ENCODE data around the gene IGSF21.
"Not testable (repeated sequence)": the region's sequence is repeated elsewhere in the genome, so short reads cannot be mapped to it uniquely, and the experiment has no call there.

Gene IGSF21

DNA sequence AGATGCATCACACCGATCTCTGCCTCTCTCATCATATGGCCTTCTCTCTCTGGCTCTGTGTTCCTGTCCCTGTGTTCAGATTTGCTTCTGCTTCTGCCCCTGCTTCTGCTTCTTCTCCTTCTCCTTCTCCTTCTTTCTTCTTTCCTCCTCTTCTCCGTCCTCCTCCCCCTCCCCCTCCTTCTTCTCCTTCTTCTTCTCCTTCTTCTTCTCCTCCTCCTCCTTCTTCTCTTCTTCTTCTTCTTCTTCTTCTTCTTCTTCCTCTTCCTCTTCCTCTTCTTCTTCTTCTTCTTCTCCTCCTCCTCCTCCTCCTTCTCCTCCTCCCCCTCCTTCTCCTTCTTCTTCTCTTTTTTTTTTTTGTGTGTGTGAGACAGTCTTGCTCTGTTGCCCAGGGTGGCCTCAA, 233.2 kb downstream of the IGSF21 start:
- no peak for DNase-seq

DNA sequence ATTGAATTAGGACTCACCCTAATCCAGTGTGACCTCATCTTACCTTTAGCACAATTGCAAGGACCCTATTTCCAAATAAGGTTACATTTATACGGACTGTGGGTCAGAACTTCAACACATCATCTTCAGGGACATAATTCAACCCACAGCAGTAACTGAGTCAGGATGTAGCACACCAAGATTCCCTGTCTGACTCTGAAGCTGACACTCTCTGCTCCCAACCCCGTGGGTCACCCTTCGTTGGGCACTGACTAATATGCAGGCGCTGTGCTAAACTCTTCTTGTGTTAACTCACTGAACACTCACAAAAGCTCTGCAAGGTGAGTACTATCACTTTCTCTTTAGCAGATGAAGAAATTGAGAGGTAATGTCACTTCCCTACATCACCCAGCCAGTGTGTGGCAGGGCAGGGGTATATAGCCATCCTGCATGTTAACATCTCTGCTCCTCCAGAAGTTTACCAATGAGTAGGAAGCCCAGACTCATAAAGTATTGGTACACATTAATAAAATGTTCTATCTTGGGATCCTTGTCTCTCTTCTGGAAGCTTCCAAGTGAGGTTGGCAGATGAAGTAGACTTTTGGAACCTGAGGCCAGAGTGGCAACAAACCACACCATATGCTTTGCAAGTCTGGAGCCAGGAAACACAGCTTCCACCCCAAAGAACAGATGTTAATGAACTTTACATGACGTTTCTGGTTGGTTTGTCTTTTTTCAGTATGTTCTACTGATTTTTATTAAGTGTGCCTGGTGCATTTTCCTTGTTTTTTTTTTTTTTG, 233.9 kb downstream of the IGSF21 start:
- no peak for DNase-seq

GRCh38 chr1:18342744-18343143, 235.1 kb downstream of the IGSF21 start:
- DNase-seq, result no peak

DNA sequence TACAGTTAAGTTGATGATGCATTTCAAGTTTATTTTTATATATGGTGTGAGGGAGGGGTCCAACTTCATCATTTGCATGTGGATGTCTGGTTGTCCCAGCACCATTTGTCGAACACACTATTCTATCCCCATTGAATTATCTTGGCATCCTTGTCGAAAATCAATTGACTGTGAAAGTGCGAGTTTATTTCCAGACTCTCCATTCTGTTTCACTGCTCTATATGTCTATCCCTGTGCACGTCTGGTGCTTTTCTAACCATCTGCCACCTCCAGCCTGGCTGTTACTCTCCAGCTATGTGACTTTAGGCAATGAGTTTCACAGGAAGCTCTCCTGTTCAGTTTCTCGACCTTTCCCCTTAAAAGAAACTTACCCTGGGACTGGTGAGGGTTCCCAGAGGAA, 236.0 kb downstream of the IGSF21 start:
- no peak for DNase-seq

DNA sequence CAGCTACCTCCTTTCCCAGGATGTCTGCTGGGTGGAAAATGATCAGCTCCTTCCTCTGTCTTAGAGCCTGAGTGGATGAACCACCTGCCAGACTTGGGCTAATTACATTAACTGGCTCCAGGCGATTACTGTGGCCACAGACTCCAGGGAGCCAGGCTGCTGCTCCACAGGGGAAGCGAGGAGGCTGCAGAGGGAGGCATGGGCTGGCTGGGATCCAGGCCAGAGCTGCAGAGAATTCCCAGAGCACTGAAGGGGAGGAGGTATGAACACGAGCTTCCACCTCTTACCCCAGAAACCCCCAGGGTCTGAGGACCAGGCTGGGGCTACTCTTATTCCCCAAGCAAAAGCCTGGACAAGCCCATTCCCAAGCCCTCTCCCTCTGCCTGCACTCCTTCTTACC, 237.2 kb downstream of the IGSF21 start:
- no peak for DNase-seq

GRCh38 chr1:18347559-18347958, 240.0 kb downstream of the IGSF21 start:
- DNase-seq, result no peak

DNA sequence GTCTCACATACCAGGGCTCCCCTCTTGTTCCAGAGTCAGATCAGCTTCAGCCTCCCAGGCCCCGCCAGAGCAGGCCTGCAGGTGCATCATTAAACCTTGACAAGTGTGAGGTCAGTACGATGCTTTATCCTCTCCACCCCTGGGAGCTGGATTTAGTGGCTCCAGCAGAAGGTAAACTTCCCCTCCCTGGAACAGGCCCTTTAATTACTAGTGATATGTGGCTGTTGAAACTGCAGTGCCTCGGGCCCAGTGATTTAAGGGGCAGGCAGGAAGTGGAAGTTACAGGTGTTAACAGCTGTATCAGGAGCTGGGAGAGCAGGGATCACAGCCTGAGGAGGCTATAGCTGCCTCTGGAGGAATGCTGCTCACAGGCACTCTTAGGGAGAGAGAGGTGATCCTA, 240.8 kb downstream of the IGSF21 start:
- DNase-seq, result no peak

GRCh38 chr1:18350747-18351146, 243.1 kb downstream of the IGSF21 start:
- no peak for DNase-seq

GRCh38 chr1:18351735-18352134, 244.1 kb downstream of the IGSF21 start:
- no peak for DNase-seq

GRCh38 chr1:18352636-18353265, 245.2 kb downstream of the IGSF21 start:
- no peak for DNase-seq

DNA sequence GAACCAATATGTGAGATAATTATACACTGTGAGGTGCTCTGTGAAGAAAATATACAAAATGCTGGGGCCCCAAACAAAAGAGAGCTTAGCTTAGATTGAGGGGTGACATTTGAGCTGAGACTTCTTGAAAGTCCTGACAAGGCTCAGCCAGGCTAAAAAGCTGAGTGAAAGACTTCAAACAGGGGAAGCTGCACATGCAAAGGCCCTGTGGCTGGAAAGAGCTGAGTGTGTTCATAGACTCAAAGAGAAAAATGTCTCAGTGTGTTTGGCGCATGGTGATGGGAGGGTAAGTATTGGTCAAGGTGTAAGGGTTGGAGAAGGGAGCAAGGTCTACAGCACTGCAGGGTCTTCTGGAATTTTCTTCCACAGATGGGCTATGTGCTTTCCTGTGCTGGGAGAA, 245.9 kb downstream of the IGSF21 start:
- no peak for DNase-seq

GRCh38 chr1:18353992-18354391, 246.4 kb downstream of the IGSF21 start:
- no peak for DNase-seq

- no peak for DNase-seq
These were observed 247.0 kb downstream of the IGSF21 start for GRCh38 chr1:18354612-18355011.

GRCh38 chr1:18357622-18358230, 250.1 kb downstream of the IGSF21 start:
- no peak for DNase-seq

GRCh38 chr1:18358600-18358999, 251.0 kb downstream of the IGSF21 start:
- no peak for DNase-seq

DNA sequence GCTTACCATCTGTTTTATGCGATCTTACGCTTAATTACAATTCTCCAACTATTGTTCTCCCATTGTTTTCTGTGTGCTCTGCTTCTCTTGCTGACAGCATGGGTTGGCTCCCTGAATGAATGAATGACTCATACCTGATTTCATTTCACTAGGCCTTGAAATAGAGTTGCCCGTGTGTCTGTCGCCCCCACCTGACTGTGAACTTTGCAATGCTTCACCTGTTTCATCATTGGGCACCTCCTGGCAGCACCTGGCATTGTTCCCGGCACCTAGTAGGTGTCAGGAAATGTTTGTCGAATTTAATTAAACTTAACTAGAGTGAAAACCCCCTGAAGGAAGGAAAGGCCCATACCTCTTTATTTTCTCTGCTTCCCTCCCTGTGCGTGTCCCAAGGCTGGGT, 252.7 kb downstream of the IGSF21 start:
- DNase-seq, result no peak

DNA sequence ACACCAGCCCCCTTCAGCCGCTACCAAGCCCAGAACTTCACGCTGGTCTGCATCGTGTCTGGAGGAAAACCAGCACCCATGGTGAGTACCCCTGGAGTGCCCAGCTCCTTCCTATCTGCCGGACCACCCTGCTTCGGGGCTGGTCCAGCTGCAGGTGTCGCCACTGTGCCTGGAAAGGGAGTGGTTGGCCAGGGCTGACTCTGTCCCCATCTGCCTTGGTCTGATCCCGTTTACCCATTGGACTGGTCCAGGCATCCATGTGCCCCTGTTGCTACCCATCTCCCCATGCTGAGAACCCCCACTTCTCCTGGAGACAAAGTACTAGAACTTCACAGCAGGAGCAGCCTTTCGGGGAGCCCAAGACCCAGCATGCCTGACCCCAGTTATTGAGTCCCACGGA, 254.6 kb downstream of the IGSF21 start:
- no peak for DNase-seq

DNA sequence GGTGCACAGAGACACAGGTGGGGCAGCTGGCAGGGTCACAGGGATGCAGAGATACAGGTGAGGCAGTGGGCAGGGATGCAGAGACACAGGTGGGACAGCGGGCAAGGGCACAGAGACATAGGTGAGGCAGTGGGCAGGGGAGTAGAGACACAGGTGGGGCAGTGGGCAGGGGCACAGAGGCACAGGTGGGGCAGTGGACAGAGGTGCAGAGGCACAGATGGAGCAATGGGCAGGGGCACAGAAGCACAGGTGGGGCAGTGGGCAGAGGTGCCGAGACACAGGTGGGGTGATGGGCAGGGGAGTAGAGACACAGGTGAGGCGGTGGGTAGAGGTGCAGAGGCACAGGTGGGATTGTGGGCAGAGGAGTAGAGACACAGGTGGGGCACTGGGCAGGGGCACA, 255.8 kb downstream of the IGSF21 start:
- DNase-seq, result no peak

DNA sequence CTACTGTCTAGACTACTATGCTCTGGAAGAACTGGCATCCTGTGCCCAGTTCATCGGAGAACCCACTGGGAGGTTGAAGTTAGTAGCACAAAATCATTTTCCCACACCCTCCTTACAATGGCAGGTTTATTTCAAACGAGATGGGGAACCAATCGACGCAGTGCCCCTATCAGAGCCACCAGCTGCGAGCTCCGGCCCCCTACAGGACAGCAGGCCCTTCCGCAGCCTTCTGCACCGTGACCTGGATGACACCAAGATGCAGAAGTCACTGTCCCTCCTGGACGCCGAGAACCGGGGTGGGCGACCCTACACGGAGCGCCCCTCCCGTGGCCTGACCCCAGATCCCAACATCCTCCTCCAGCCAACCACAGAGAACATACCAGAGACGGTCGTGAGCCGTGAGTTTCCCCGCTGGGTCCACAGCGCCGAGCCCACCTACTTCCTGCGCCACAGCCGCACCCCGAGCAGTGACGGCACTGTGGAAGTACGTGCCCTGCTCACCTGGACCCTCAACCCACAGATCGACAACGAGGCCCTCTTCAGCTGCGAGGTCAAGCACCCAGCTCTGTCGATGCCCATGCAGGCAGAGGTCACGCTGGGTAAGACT, 257.6 kb downstream of the IGSF21 start:
- no peak for DNase-seq

DNA sequence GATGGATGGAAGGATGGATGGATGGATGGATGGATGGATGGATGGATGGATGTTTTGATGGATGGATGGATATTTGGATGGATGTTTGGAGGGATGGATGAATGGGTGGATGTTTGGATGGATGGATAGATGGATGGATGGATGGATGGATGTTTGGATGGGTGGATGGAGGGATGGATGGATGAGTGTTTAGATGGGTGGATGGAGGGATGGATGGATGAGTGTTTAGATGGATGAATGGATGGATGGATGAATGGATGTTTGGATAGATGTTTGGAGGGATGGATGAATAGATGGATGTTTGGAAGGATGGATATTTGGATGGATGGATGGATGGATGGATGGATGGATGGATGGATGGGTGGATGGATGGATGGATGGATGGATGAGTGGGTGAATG, 264.9 kb downstream of the IGSF21 start:
- not testable (repeated sequence) for DNase-seq

GRCh38 chr1:18373151-18373550, 265.6 kb downstream of the IGSF21 start:
- no peak for DNase-seq

DNA sequence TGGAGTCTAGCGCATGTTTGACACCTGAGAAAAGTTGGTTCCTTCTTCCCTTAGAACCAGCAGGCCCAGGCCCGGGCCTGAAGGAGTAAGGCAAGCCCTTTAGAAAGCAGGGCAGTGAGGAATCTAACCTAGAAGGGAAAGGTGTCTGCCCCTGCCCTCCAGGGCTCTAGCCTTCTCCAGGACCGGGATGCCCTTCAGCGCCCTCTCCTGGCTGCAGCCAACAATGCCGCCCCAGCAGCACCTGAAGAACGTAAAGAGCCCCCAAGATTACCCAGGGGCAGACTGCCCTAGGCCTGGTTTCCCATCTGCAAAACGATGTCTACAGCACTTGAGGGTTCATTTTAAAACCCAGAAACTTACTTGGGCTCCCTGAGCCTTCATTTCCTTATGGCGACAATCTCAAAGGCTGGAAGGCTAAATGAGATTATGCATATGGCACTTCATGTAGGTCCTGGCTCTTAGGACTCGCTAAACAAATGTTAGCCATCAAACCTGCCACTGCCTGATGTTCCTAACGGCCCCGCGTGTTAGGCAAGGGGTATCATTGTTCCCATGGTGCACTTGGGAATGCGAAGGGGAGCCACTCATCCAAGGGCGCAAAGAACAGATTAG, 266.4 kb downstream of the IGSF21 start:
- no peak for DNase-seq

- DNase-seq, result no peak
These were observed 269.1 kb downstream of the IGSF21 start for GRCh38 chr1:18376661-18377060.

- no peak for DNase-seq
These were observed 272.7 kb downstream of the IGSF21 start for GRCh38 chr1:18380288-18380687.

All from SW 1271 (cell line).